HCT116 (cell line): ENCODE data around the gene NMD3. TPM values are rescaled to one million over a fixed set of nuclear protein-coding genes. Genes with fewer than 3 reads are reported as not detected.

Experiments
- ATAC-seq: fragments of 200-7000 bp; cut with Tn5 transposase; 2 replicates; pipeline ENCODE4 v1.9.1; 2020; ENCODE audit warnings: mild to moderate bottlenecking, moderate library complexity
- BruUV-seq: library from RNA; stranded (reverse); fragments of 400-500 nt; replicated peaks from 2 replicates; lab custom pipeline; 2021; lab: Mats Ljungman, UMichigan
- CTCF ChIA-PET: fragments of 300-600 bp; sonication (Branson Sonifier 250); formaldehyde crosslinking; loops from one replicate; lab custom pipeline; 2021; ENCODE audit warnings: antibody characterized with exemption; lab: Charles Lee
- POLR2A ChIA-PET: fragments of 300-600, 350-600 bp; sonication (Branson Sonifier 250); formaldehyde crosslinking; loops from one replicate; lab custom pipeline; 2021; ENCODE audit warnings: antibody characterized with exemption; lab: Charles Lee
- RAD21 ChIA-PET, 2 experiments: fragments of 300-600 bp; sonication (Branson Sonifier 250); formaldehyde crosslinking; loops; one replicate each; lab custom pipeline; 2023; ENCODE audit warnings: low total read pairs in 2 of 2; ENCODE audit not compliant: uncharacterized antibody in 2 of 2, unreplicated experiment in 2 of 2, low non-redundant PET in 1 of 2; lab: Charles Lee
- DNase-seq: peaks from one replicate; pipeline ENCODE4 v3.0.0-alpha.2; 2010; ENCODE audit warnings: low read depth, low spot score
- H2AFZ ChIP-seq: fragments of 200-600 bp; shearing (Covaris generic), sonication (generic); 2 replicates; pipeline ENCODE4 v1.6.1; 2017; ENCODE audit warnings: low read depth, mixed run types, mixed read lengths, antibody characterized with exemption, low read length; ENCODE audit not compliant: poor library complexity, severe bottlenecking
- H3K27ac ChIP-seq: 2 replicates; pipeline ENCODE4 v1.5.1; 2012; ENCODE audit warnings: low read depth, low read length
- H3K27me3 ChIP-seq: fragments of 200-600 bp; sonication (generic); 2 replicates; pipeline ENCODE4 v1.6.1; 2016; ENCODE audit warnings: mixed run types, low read length, mixed read lengths; ENCODE audit not compliant: insufficient read depth
- H3K36me3 ChIP-seq, 2 experiments: fragments of 200-500 bp in 1 of 2; fragments of 200-600 bp in 1 of 2; sonication (Bioruptor generic) in 1 of 2; sonication (generic) in 1 of 2; 2 replicates each; pipeline versions ENCODE4 v1.5.1 to v1.6.1; 2014 to 2016; ENCODE audit warnings: low read length in 2 of 2, inconsistent platforms in 1 of 2, mixed read lengths in 1 of 2, mixed run types in 1 of 2; ENCODE audit not compliant: insufficient read depth in 2 of 2, control insufficient read depth in 1 of 2
- H3K4me1 ChIP-seq, 2 experiments: fragments of 200-600 bp in 1 of 2; sonication (generic) in 1 of 2; 2 replicates each; pipeline versions ENCODE4 v1.5.1 to v1.6.1; 2012 to 2017; ENCODE audit warnings: low read length in 2 of 2, inconsistent platforms in 1 of 2, mild to moderate bottlenecking in 1 of 2, mixed read lengths in 1 of 2, mixed run types in 1 of 2, moderate library complexity in 1 of 2; ENCODE audit not compliant: insufficient read depth in 2 of 2, control insufficient read depth in 1 of 2
- H3K4me2 ChIP-seq: fragments of 200-600 bp; sonication (generic); 2 replicates; pipeline ENCODE4 v1.6.1; 2017; ENCODE audit warnings: mixed run types, low read length, mixed read lengths
- H3K4me3 ChIP-seq, 2 experiments: fragments of 200-600 bp in 1 of 2; sonication (generic) in 1 of 2; replicated peaks in 1 of 2; 2 replicates each; pipeline ENCODE4 v1.5.1; 2011 to 2016; ENCODE audit warnings: low read length in 2 of 2, control low read depth in 1 of 2, low read depth in 1 of 2, mild to moderate bottlenecking in 1 of 2, mixed read lengths in 1 of 2, mixed run types in 1 of 2
- H3K79me2 ChIP-seq: fragments of 200-600 bp; sonication (generic); 2 replicates; pipeline ENCODE4 v1.6.1; 2017; ENCODE audit warnings: mild to moderate bottlenecking, mixed run types, low read length, moderate library complexity, mixed read lengths; ENCODE audit not compliant: insufficient read depth
- H3K9ac ChIP-seq: fragments of 200-600 bp; sonication (generic); 2 replicates; pipeline ENCODE4 v1.6.1; 2016; ENCODE audit warnings: low read length, mixed read lengths
- H3K9me2 ChIP-seq: fragments of 200-600 bp; sonication (generic), shearing (Covaris generic); 2 replicates; pipeline ENCODE4 v1.6.1; 2017; ENCODE audit warnings: mixed run types, mild to moderate bottlenecking, moderate library complexity; ENCODE audit not compliant: insufficient read depth
- H3K9me3 ChIP-seq, 2 experiments: fragments of 200-500 bp in 1 of 2; fragments of 200-600 bp in 1 of 2; sonication (Bioruptor generic) in 1 of 2; sonication (generic) in 1 of 2; 2 replicates each; pipeline ENCODE4 v1.6.1; 2014 to 2017; ENCODE audit warnings: low read length in 2 of 2, mixed read lengths in 2 of 2, inconsistent platforms in 1 of 2, low read depth in 1 of 2, mild to moderate bottlenecking in 1 of 2, mixed run types in 1 of 2, moderate library complexity in 1 of 2; ENCODE audit not compliant: control insufficient read depth in 1 of 2, insufficient read depth in 1 of 2
- H4K20me1 ChIP-seq: fragments of 200-600 bp; sonication (generic), shearing (Covaris generic); 2 replicates; pipeline ENCODE4 v1.6.1; 2017; ENCODE audit warnings: mixed run types, mild to moderate bottlenecking, moderate library complexity; ENCODE audit not compliant: insufficient read depth
- CEBPB ChIP-seq: IDR thresholded peaks from 2 replicates; pipeline ENCODE4 v1.6.1; 2012; ENCODE audit warnings: low read depth
- CTCF ChIP-seq, 3 experiments: fragments of 200-600 bp in 1 of 3; sonication (generic) in 1 of 3; IDR thresholded peaks in 2 of 3; conservative IDR thresholded peaks in 1 of 3; 2 replicates each; pipeline ENCODE4 v1.5.1; 2012 to 2017; ENCODE audit warnings: low read depth in 2 of 3, low read length in 2 of 3, antibody characterized with exemption in 1 of 3, borderline replicate concordance in 1 of 3, control low read depth in 1 of 3, mild to moderate bottlenecking in 1 of 3, mixed read lengths in 1 of 3, mixed run types in 1 of 3, moderate library complexity in 1 of 3; ENCODE audit not compliant: insufficient read depth in 1 of 3
- ELF1 ChIP-seq: IDR thresholded peaks from 2 replicates; pipeline ENCODE4 v1.6.1; 2012; ENCODE audit warnings: low read depth, borderline replicate concordance
- FOSL1 ChIP-seq: IDR thresholded peaks from 2 replicates; pipeline ENCODE4 v1.6.1; 2012; ENCODE audit warnings: low read depth
- POLR2A ChIP-seq: IDR thresholded peaks from 2 replicates; pipeline ENCODE4 v1.7.0; 2011; ENCODE audit warnings: borderline replicate concordance; ENCODE audit not compliant: insufficient read depth, insufficient read length; ENCODE audit errors: extremely low read depth
- REST ChIP-seq: IDR thresholded peaks from 2 replicates; pipeline ENCODE4 v1.6.1; 2012; ENCODE audit warnings: low read depth
- SIN3A ChIP-seq: IDR thresholded peaks from 2 replicates; pipeline ENCODE4 v1.6.1; 2012; ENCODE audit warnings: low read depth
- SP1 ChIP-seq: IDR thresholded peaks from 2 replicates; pipeline ENCODE4 v1.6.1; 2012; ENCODE audit warnings: low read depth
- SRF ChIP-seq: IDR thresholded peaks from 2 replicates; pipeline ENCODE4 v1.6.1; 2012; ENCODE audit warnings: low read depth
- TCF7L2 ChIP-seq: IDR thresholded peaks from 2 replicates; pipeline ENCODE4 v1.7.0; 2011; ENCODE audit warnings: borderline replicate concordance, inconsistent platforms; ENCODE audit not compliant: insufficient read depth, insufficient read length; ENCODE audit errors: extremely low read depth
- YY1 ChIP-seq: IDR thresholded peaks from 2 replicates; pipeline ENCODE4 v1.6.1; 2011; ENCODE audit warnings: low read length, low read depth, moderate library complexity, mild to moderate bottlenecking; ENCODE audit not compliant: insufficient replicate concordance; ENCODE audit errors: extremely low read depth
- ZFX ChIP-seq: fragments of 450-650 bp; IDR thresholded peaks from 2 replicates; pipeline ENCODE4 v1.6.1; 2017
- ZNF274 ChIP-seq: fragments of 200-500 bp; sonication (Bioruptor generic); IDR thresholded peaks from 2 replicates; pipeline ENCODE4 v1.6.1; 2014; ENCODE audit warnings: mild to moderate bottlenecking, low read depth, low read length, inconsistent platforms
- intact Hi-C: fragments of 100-400 bp; cut with micrococcal nuclease; formaldehyde crosslinking; loops from 2 replicates; pipeline ENCODE4 v1.10.0; 2022
- total RNA-seq: library from RNA; stranded (reverse); gene quantifications from one replicate; pipeline ENCODE4 v1.2.1, GENCODE V29; 2021; ENCODE audit not compliant: unreplicated experiment

NMD3 gene
- total RNA-seq, 1 experiment from 2014 or later = 85.2 TPM

GRCh38 chr3:161212171-161212771 lies 8.8 kb upstream of the NMD3 start:
- Histone ChIP-seq H2AFZ (no peak overlapping the region), H3K27ac (no peak overlapping the region), H4K20me1 (no peaks in the 10 kb centered on the region), H3K27me3 (no peaks in the 10 kb centered on the region), H3K4me2 (no peak overlapping the region), H3K36me3 (no peaks in the 10 kb centered on the region), H3K4me1 (peaks cover 0 to 4% of the 10 kb centered on the region in 2 experiments; a peak in 2 of 4 replicates), H3K9me3 (no peaks in the 10 kb centered on the region), H3K9ac (no peak overlapping the region), H3K79me2 (no peaks in the 10 kb centered on the region), H3K4me3 (no peak overlapping the region), H3K9me2 (no peaks in the 10 kb centered on the region)
- ATAC-seq (no peak), DNase-seq (no peak)
- CTCF ChIA-PET = interaction anchor here (0.6 kb wide), 1 partner anchor 74 kb away, joined by 3 read pairs; no protein-coding TSS in a partner anchor
- no peak for TF ChIP-seq REST
- no peak for TF ChIP-seq YY1
- no peak for TF ChIP-seq SRF
- no peak for TF ChIP-seq SIN3A
- TF ChIP-seq SP1 = no peak
- TF ChIP-seq ZNF274 = no peak
- no peak for TF ChIP-seq ELF1
- no peak for TF ChIP-seq FOSL1
- no peak for TF ChIP-seq TCF7L2
- TF ChIP-seq CTCF (IDR thresholded peaks at IDR 0.05 in 2 of 3, conservative IDR thresholded peaks at IDR 0.05 in 1 of 3; ENCODE audit: borderline replicate concordance in 1 of 3, insufficient read depth in 1 of 3, low read depth in 2 of 3, low read length in 2 of 3) = no peak
- TF ChIP-seq CEBPB = no peak
- no peak for TF ChIP-seq POLR2A
- no peak for TF ChIP-seq ZFX
- no TSS peak for BruUV-seq
- RAD21 ChIA-PET = no interaction called here
- intact Hi-C loops = no loop called here
- POLR2A ChIA-PET = no interaction called here
